Hepatocyte (in vitro differentiated cells): Measurements from ENCODE around the gene ACSL3.

Source experiments
- CTCF ChIP-seq: fragments of 200-600 bp; sonication (generic); IDR thresholded peaks from 2 replicates; pipeline ENCODE4 v1.5.1; 2016; ENCODE audit warnings: antibody characterized with exemption, mild to moderate bottlenecking; ENCODE audit not compliant: poor library complexity
- EZH2 ChIP-seq: fragments of 200-600 bp; sonication (generic); IDR thresholded peaks from 2 replicates; pipeline ENCODE4 v1.6.1; 2016; ENCODE audit warnings: antibody characterized with exemption, mild to moderate bottlenecking, borderline replicate concordance

- TF ChIP-seq CTCF: no peak
- TF ChIP-seq EZH2: no peak
Observed at GRCh38 chr2:222846003-222846402, 14.8 kb upstream of the ACSL3 start.
